Stimulated activated CD4-positive, alpha-beta T cell treated with anti-CD3 and anti-CD28 coated beads, Interleukin-15, amount 100 ng/mL, for 24 hours (primary cell): ENCODE results near the gene PPP1R9B.
A peak's percentile ranks its signal among the peaks of the same experiment; 100 is the strongest.

Source experiments
- DNase-seq: peaks from one replicate; pipeline ENCODE4 v3.0.0-alpha.2; 2020

Gene PPP1R9B

GRCh38 chr17:50171371-50172071, 21.0 kb upstream of the PPP1R9B start:
- DNase-seq: no peak

- DNase-seq: no peak
Measured at GRCh38 chr17:50170662-50171370, 20.3 kb upstream of the PPP1R9B start.

- DNase-seq: no peak
Measured at GRCh38 chr17:50169881-50170459, 19.5 kb upstream of the PPP1R9B start.

- peak; percentile 69 for DNase-seq
Measured at GRCh38 chr17:50169121-50169764, 18.8 kb upstream of the PPP1R9B start.

GRCh38 chr17:50168319-50168718, 17.8 kb upstream of the PPP1R9B start:
- no peak for DNase-seq

- DNase-seq: no peak
Measured at GRCh38 chr17:50167371-50167770, 16.9 kb upstream of the PPP1R9B start.

- DNase-seq: no peak
Measured at GRCh38 chr17:50166518-50167181, 16.2 kb upstream of the PPP1R9B start.

GRCh38 chr17:50165867-50166517, 15.5 kb upstream of the PPP1R9B start, which contains the start of gene SGCA:
TSS of gene SGCA (plus strand) at chr17:50166005. CDS start at chr17:50166041, 36 bp downstream.
- DNase-seq: no peak

- DNase-seq: no peak
Measured at GRCh38 chr17:50165466-50165865, 15.0 kb upstream of the PPP1R9B start.

GRCh38 chr17:50165066-50165465, 14.6 kb upstream of the PPP1R9B start:
- DNase-seq: no peak

GRCh38 chr17:50164697-50164988, 14.2 kb upstream of the PPP1R9B start:
- no peak for DNase-seq

- no peak for DNase-seq
Measured at GRCh38 chr17:50163843-50164696, 13.6 kb upstream of the PPP1R9B start.

GRCh38 chr17:50162466-50163254, 12.2 kb upstream of the PPP1R9B start:
- no peak for DNase-seq

- DNase-seq: no peak
Measured at GRCh38 chr17:50161911-50162288, 11.4 kb upstream of the PPP1R9B start.

- peak; percentile 96 for DNase-seq
Measured at GRCh38 chr17:50161023-50161910, 10.8 kb upstream of the PPP1R9B start.

- no peak for DNase-seq
Measured at GRCh38 chr17:50157891-50158290, 7.4 kb upstream of the PPP1R9B start.

GRCh38 chr17:50155115-50155819, 4.8 kb upstream of the PPP1R9B start:
- no peak for DNase-seq

GRCh38 chr17:50154604-50155003, 4.1 kb upstream of the PPP1R9B start:
- DNase-seq: no peak
